Measurements from ENCODE around the gene STX3.
"Not testable (repeated sequence)": the region's sequence is repeated elsewhere in the genome, so short reads cannot be mapped to it uniquely, and the experiment has no call there.

The STX3 gene

GRCh38 chr11:59842316-59842715, 87.1 kb downstream of the STX3 start:
- no peak for DNase-seq (ENCODE audit: low read depth)

GRCh38 chr11:59845399-59845798, 90.2 kb downstream of the STX3 start, which contains the start of gene CBLIF:
Gene CBLIF (minus strand): TSS chr11:59845499. CDS start chr11:59845453, 46 bp downstream.
- no peak for DNase-seq (ENCODE audit: low read depth)

- no peak for DNase-seq (ENCODE audit: low read depth)
These were observed 91.4 kb downstream of the STX3 start for GRCh38 chr11:59846556-59846955.

- no peak for DNase-seq (ENCODE audit: low read depth)
These were observed 92.5 kb downstream of the STX3 start for GRCh38 chr11:59847626-59848025.

GRCh38 chr11:59848439-59848838, 93.3 kb downstream of the STX3 start:
- not testable (repeated sequence) for DNase-seq (ENCODE audit: low read depth)

- no peak for DNase-seq (ENCODE audit: low read depth)
These were observed 94.0 kb downstream of the STX3 start for GRCh38 chr11:59849129-59849528.

GRCh38 chr11:59849551-59849950, 94.4 kb downstream of the STX3 start:
- DNase-seq (ENCODE audit: low read depth) = not testable (repeated sequence)

GRCh38 chr11:59851416-59851815, 96.2 kb downstream of the STX3 start:
- not testable (repeated sequence) for DNase-seq (ENCODE audit: low read depth)

GRCh38 chr11:59854871-59855270, 99.7 kb downstream of the STX3 start:
- no peak for DNase-seq (ENCODE audit: low read depth)

All from stimulated activated CD8-positive, alpha-beta memory T cell treated with anti-CD3 and anti-CD28 coated beads, Interleukin-4, amount 100 ng/mL, for 24 hours (primary cell).